Left colon (tissue), 2 donors: ENCODE data around the gene PROM2. TPM values are rescaled to one million over a fixed set of nuclear protein-coding genes. Genes with fewer than 3 reads are reported as not detected.
"Not testable (repeated sequence)": the region's sequence is repeated elsewhere in the genome, so short reads cannot be mapped to it uniquely, and the experiment has no call there.

Source experiments
- ATAC-seq: fragments of 200-7000 bp; cut with Tn5 transposase; one replicate; pipeline ENCODE4 v1.9.1; 2020; ENCODE audit warnings: mild to moderate bottlenecking, moderate library complexity
- DNase-seq, 2 donors: peaks; one replicate each; pipeline ENCODE4 v3.0.0-alpha.2; 2020
- intact Hi-C, 2 donors: fragments of 100-400 bp; cut with DNase I in 1 of 2; cut with micrococcal nuclease in 1 of 2; formaldehyde crosslinking; loops; one replicate each; pipeline versions ENCODE4 v1.11.2 to v1.14.0; 2022; cut with DNase I, micrococcal nuclease
- long read RNA-seq: library from polyadenylated mRNA; unstranded; transcript quantifications from one replicate; pipeline ENCODE4 v2.0.0, GENCODE V29; 2021
- total RNA-seq, 2 donors: library from RNA; stranded (reverse); fragmentation: NEBNext Ultra II Directional; extraction: Animal tissue kit (Norgen Biotek cat#: 25700); gene quantifications; one replicate each; pipeline ENCODE4 v1.2.1, GENCODE V29; 2021
- donor health status: DM: no; HTN: no; CAD: no.
- donor health status: DM: yes; HTN: yes; CAD: no.

The PROM2 gene
- total RNA-seq = 10 to 100 TPM; 32.9 to 39.9 TPM
- long read RNA-seq, partial matches to known transcripts = 1 of 14 reads
- long read RNA-seq, other reads (novel, unspliced or antisense) = 11 of 14 reads

- DNase-seq = peak; percentile 87 to 88
- intact Hi-C loops = no loop called here
- ATAC-seq = peak; percentile 81
Measured at GRCh38 chr2:95274291-95275150, at the start of gene PROM2. TSS of gene PROM2 (plus strand) at chr2:95274449. CDS start at chr2:95274586, 137 bp downstream.

- ATAC-seq (no peak), DNase-seq (no peak)
- intact Hi-C loops = no loop called here
Measured at GRCh38 chr2:95225658-95226057, 48.6 kb upstream of the PROM2 start.

GRCh38 chr2:95231723-95232122, 42.5 kb upstream of the PROM2 start:
- peak; percentile 29 to 76 for DNase-seq
- ATAC-seq = peak; percentile 52
- intact Hi-C loops = no loop called here

- ATAC-seq = no peak
- intact Hi-C loops = no loop called here
- no peak for DNase-seq
Measured at GRCh38 chr2:95232232-95232631, 42.0 kb upstream of the PROM2 start.

GRCh38 chr2:95234286-95234785, 39.9 kb upstream of the PROM2 start:
- intact Hi-C loops = no loop called here
- no peak for DNase-seq
- no peak for ATAC-seq

GRCh38 chr2:95234816-95235215, 39.4 kb upstream of the PROM2 start:
- DNase-seq = no peak
- intact Hi-C loops = no loop called here
- no peak for ATAC-seq

GRCh38 chr2:95238131-95238530, 36.1 kb upstream of the PROM2 start:
- DNase-seq (no peak), ATAC-seq (no peak)
- intact Hi-C loops = no loop called here

GRCh38 chr2:95240091-95240490, 34.2 kb upstream of the PROM2 start:
- DNase-seq (no peak), ATAC-seq (no peak)
- intact Hi-C loops = no loop called here

- ATAC-seq (no peak), DNase-seq (no peak)
Measured at GRCh38 chr2:95240556-95240955, 33.7 kb upstream of the PROM2 start.

GRCh38 chr2:95242084-95242483, 32.2 kb upstream of the PROM2 start:
- intact Hi-C loops, ATAC-seq, DNase-seq: not testable (repeated sequence)

More at GRCh38 chr2:95240556-95240955, 33.7 kb upstream of the PROM2 start:
- intact Hi-C loops = no loop called here

GRCh38 chr2:95258271-95258670, 16.0 kb upstream of the PROM2 start:
- DNase-seq = no peak
- intact Hi-C loops = no loop called here
- ATAC-seq = no peak

- intact Hi-C loops = no loop called here
- DNase-seq (no peak), ATAC-seq (no peak)
Measured at GRCh38 chr2:95260028-95261023, 13.9 kb upstream of the PROM2 start.

GRCh38 chr2:95261602-95262001, 12.6 kb upstream of the PROM2 start:
- ATAC-seq (no peak), DNase-seq (no peak)
- intact Hi-C loops = no loop called here

- intact Hi-C loops = no loop called here
- ATAC-seq = no peak
Measured at GRCh38 chr2:95262896-95263542, 11.2 kb upstream of the PROM2 start.

GRCh38 chr2:95264624-95265023, 9.6 kb upstream of the PROM2 start:
- intact Hi-C loops = no loop called here
- no peak for DNase-seq
- ATAC-seq = no peak

More at GRCh38 chr2:95262896-95263542, 11.2 kb upstream of the PROM2 start:
- no peak for DNase-seq

GRCh38 chr2:95265182-95265581, 9.1 kb upstream of the PROM2 start:
- ATAC-seq = no peak
- intact Hi-C loops = no loop called here
- DNase-seq = peak in 1 of 2 donors; percentile 16

GRCh38 chr2:95266781-95267430, 7.3 kb upstream of the PROM2 start:
- DNase-seq = peak in 1 of 2 donors; percentile 8
- intact Hi-C loops = no loop called here
- ATAC-seq = no peak
